Measurements from ENCODE around the gene NAPG.
A peak's percentile ranks its signal among the peaks of the same experiment; 100 is the strongest.
"Not testable (repeated sequence)": the region's sequence is repeated elsewhere in the genome, so short reads cannot be mapped to it uniquely, and the experiment has no call there.

NAPG gene

GRCh38 chr18:10525697-10526560 lies at the start of gene NAPG:
Gene NAPG (plus strand): TSS chr18:10526027. CDS start chr18:10526103, 76 bp downstream.
- peak; percentile 85 for DNase-seq (ENCODE audit: low read depth)

- DNase-seq (ENCODE audit: low read depth): no peak
Measured at GRCh38 chr18:10476338-10476791, 49.5 kb upstream of the NAPG start.

GRCh38 chr18:10477121-10477862 lies 48.5 kb upstream of the NAPG start:
- DNase-seq (ENCODE audit: low read depth): no peak

GRCh38 chr18:10477863-10478260 lies 48.0 kb upstream of the NAPG start:
- DNase-seq (ENCODE audit: low read depth): no peak

- DNase-seq (ENCODE audit: low read depth): no peak
Measured at GRCh38 chr18:10481831-10482230, 44.0 kb upstream of the NAPG start.

- DNase-seq (ENCODE audit: low read depth): no peak
Measured at GRCh38 chr18:10482363-10482984, 43.4 kb upstream of the NAPG start.

- DNase-seq (ENCODE audit: low read depth): no peak
Measured at GRCh38 chr18:10482985-10483949, 42.6 kb upstream of the NAPG start.

- no peak for DNase-seq (ENCODE audit: low read depth)
Measured at GRCh38 chr18:10485475-10485874, 40.4 kb upstream of the NAPG start.

GRCh38 chr18:10486362-10486761 lies 39.5 kb upstream of the NAPG start:
- no peak for DNase-seq (ENCODE audit: low read depth)

GRCh38 chr18:10487154-10487553 lies 38.7 kb upstream of the NAPG start:
- no peak for DNase-seq (ENCODE audit: low read depth)

GRCh38 chr18:10488017-10488416 lies 37.8 kb upstream of the NAPG start:
- no peak for DNase-seq (ENCODE audit: low read depth)

GRCh38 chr18:10490401-10491165 lies 35.2 kb upstream of the NAPG start:
- DNase-seq (ENCODE audit: low read depth): peak; percentile 23

GRCh38 chr18:10495936-10496335 lies 29.9 kb upstream of the NAPG start:
- no peak for DNase-seq (ENCODE audit: low read depth)

- no peak for DNase-seq (ENCODE audit: low read depth)
Measured at GRCh38 chr18:10497206-10497749, 28.5 kb upstream of the NAPG start.

- DNase-seq (ENCODE audit: low read depth): no peak
Measured at GRCh38 chr18:10499230-10499629, 26.6 kb upstream of the NAPG start.

- no peak for DNase-seq (ENCODE audit: low read depth)
Measured at GRCh38 chr18:10500038-10500437, 25.8 kb upstream of the NAPG start.

GRCh38 chr18:10504723-10505122 lies 21.1 kb upstream of the NAPG start:
- DNase-seq (ENCODE audit: low read depth): no peak

- DNase-seq (ENCODE audit: low read depth): not testable (repeated sequence)
Measured at GRCh38 chr18:10505892-10506291, 19.9 kb upstream of the NAPG start.

- DNase-seq (ENCODE audit: low read depth): no peak
Measured at GRCh38 chr18:10508591-10508990, 17.2 kb upstream of the NAPG start.

- no peak for DNase-seq (ENCODE audit: low read depth)
Measured at GRCh38 chr18:10511236-10511635, 14.6 kb upstream of the NAPG start.

Data from stimulated activated CD4-positive, alpha-beta T cell treated with anti-CD3 and anti-CD28 coated beads, Interleukin-2, amount 100 ng/mL, for 4 hours (primary cell).